ENCODE results near the gene FMNL2.

Gene FMNL2

GRCh38 chr2:152432206-152432653 lies 97.3 kb downstream of the FMNL2 start:
- DNase-seq (ENCODE audit: insufficient read length) (no peak), FAIRE-seq (no peak)
- TF ChIP-seq TAF1 (IDR thresholded peaks at IDR 0.05; ENCODE audit: borderline replicate concordance, low read depth, low read length) (no peak), POLR2AphosphoS5 (IDR thresholded peaks at IDR 0.05; ENCODE audit: low read depth, low read length) (no peak)

DNA sequence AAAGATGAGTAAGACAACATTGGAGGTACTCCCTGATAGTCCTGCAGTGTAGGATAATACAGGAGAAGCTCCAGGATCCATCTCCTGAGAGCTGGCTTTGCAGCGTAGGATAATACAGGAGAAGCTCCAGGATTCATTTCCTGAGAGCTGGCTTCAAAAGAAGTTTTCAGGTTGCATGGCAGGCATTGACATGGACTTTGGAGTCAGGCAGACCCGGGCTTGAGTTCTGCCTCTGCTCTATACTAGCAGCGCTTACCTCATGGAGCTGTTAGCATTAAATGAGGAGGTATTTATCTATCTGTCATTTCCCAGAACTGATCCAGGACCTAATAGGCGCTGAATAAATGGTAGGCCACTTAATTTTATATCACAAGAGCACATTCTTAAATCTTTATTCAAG lies 97.8 kb downstream of the FMNL2 start:
- TF ChIP-seq TAF1 (IDR thresholded peaks at IDR 0.05; ENCODE audit: borderline replicate concordance, low read depth, low read length) (no peak), POLR2AphosphoS5 (IDR thresholded peaks at IDR 0.05; ENCODE audit: low read depth, low read length) (no peak), POLR2A (IDR thresholded peaks at IDR 0.05; ENCODE audit: low read depth, low read length) (no peak)
- FAIRE-seq (no peak), DNase-seq (ENCODE audit: insufficient read length) (no peak)

GRCh38 chr2:152433289-152433688 lies 98.3 kb downstream of the FMNL2 start:
- FAIRE-seq (no peak), DNase-seq (ENCODE audit: insufficient read length) (no peak)
- TF ChIP-seq TAF1 (IDR thresholded peaks at IDR 0.05; ENCODE audit: borderline replicate concordance, low read depth, low read length) (no peak), POLR2A (IDR thresholded peaks at IDR 0.05; ENCODE audit: low read depth, low read length) (no peak), POLR2AphosphoS5 (IDR thresholded peaks at IDR 0.05; ENCODE audit: low read depth, low read length) (no peak)

- FAIRE-seq (no peak), DNase-seq (ENCODE audit: insufficient read length) (no peak)
- TF ChIP-seq POLR2A (IDR thresholded peaks at IDR 0.05; ENCODE audit: low read depth, low read length) (no peak), POLR2AphosphoS5 (IDR thresholded peaks at IDR 0.05; ENCODE audit: low read depth, low read length) (no peak), TAF1 (IDR thresholded peaks at IDR 0.05; ENCODE audit: borderline replicate concordance, low read depth, low read length) (no peak)
These were observed 98.8 kb downstream of the FMNL2 start for GRCh38 chr2:152433791-152434190.

DNA sequence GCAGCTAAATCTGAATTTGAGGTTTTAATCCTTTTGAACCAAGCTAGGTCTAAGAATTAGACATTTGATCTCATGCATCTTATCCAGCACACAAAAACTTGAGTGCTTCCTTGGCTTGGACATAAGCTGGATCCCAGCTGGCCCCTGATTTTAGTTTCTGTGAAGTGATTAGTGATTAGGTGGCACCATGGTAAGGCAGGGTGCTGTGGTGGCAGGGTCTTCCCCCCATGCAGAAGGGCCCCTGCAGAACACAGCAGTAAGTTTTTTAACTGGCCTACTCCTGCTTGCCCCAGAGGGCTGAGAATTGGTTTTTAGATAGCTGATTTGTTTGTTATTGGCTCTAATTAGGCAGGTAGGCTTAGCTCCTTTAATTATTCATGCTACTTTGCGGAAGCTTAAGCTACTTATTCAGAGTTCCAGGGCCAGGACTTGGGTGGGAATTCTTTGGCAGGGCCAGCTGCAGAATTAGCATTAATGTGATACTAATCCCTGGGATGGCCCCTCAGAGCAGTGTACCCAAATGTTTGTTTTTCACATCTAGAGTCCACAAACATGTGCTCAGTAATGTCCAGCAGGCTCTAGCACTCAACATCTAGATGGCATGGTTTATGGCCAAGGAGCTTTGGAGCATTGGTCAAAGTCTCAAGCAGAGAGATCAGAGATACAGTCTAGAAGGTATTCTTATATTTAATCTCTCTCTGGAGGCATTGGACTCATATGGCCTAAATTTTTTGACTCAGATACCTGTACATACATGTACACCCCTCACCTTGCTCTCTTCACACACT lies 99.6 kb downstream of the FMNL2 start:
- FAIRE-seq (no peak), DNase-seq (ENCODE audit: insufficient read length) (no peak)
- no peak for TF ChIP-seq TAF1 (IDR thresholded peaks at IDR 0.05; ENCODE audit: borderline replicate concordance, low read depth, low read length)
- TF ChIP-seq POLR2A (IDR thresholded peaks at IDR 0.05; ENCODE audit: low read depth, low read length): no peak
- TF ChIP-seq POLR2AphosphoS5 (IDR thresholded peaks at IDR 0.05; ENCODE audit: low read depth, low read length): no peak

- no peak for DNase-seq (ENCODE audit: insufficient read length)
- TF ChIP-seq POLR2A (IDR thresholded peaks at IDR 0.05; ENCODE audit: low read depth, low read length) (no peak), TAF1 (IDR thresholded peaks at IDR 0.05; ENCODE audit: borderline replicate concordance, low read depth, low read length) (no peak), POLR2AphosphoS5 (IDR thresholded peaks at IDR 0.05; ENCODE audit: low read depth, low read length) (no peak)
- FAIRE-seq: no peak
These were observed 101.2 kb downstream of the FMNL2 start for GRCh38 chr2:152436148-152436547.

DNA sequence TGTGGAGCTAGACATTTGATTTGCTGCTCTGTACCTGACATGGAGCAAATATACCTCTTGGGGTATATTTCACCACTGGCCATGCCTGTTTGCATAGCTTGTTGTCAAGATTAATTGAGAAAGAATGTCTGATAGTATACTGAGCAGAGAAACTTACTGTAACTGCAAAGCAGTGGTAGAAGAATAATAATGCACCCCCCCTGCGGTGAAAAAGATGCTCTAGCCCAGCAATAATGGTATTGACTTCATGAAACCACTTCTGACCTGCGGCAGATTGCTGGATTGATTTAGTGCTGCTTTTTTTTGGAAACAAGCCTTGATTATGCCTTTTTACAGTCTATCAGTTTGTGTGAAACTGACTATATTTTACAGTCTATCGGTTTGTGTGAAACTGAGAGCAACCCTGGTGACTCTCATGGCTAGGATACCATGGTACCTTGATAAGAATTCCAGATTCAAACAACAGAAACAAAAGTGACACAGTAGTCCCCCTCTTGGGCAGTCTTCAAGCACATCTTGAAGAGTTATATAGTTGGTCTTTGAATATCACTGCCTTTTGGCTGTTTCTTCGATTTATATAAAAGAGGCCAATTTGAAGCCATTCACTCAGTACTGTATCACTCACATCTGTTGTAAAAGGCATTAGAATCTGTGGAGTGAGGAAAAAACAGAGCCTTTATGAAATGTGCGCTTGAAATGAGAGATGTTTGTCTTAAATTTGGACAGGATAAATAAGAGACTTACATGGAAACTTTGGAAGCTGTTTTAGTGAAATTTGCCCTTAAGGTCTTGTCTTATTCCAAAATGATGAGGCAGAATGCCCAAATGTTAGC lies 102.5 kb downstream of the FMNL2 start:
- no peak for DNase-seq (ENCODE audit: insufficient read length)
- TF ChIP-seq TAF1 (IDR thresholded peaks at IDR 0.05; ENCODE audit: borderline replicate concordance, low read depth, low read length): no peak
- TF ChIP-seq POLR2AphosphoS5 (IDR thresholded peaks at IDR 0.05; ENCODE audit: low read depth, low read length): no peak
- no peak for TF ChIP-seq POLR2A (IDR thresholded peaks at IDR 0.05; ENCODE audit: low read depth, low read length)
- peak; percentile 38 for FAIRE-seq

DNA sequence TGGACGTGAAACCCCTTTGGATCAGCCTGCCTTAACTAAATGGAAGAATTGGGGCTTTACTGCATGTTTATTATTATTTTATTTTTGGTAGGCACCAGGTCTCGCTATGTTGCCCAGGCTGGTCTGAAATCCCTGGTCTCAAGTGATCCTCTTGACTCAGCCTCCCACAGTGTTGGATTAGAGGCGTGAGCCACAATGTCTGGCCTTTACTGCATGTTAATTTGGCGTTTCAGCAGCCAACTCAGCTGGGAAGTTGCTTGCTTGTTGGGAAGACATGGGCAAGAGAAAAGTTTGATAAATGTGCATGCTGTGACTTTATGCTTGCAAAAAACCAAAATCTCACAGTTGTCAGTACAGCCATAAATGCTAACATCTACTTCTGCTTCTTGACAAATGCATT lies 105.1 kb downstream of the FMNL2 start:
- no peak for TF ChIP-seq POLR2AphosphoS5 (IDR thresholded peaks at IDR 0.05; ENCODE audit: low read depth, low read length)
- TF ChIP-seq POLR2A (IDR thresholded peaks at IDR 0.05; ENCODE audit: low read depth, low read length): no peak
- TF ChIP-seq TAF1 (IDR thresholded peaks at IDR 0.05; ENCODE audit: borderline replicate concordance, low read depth, low read length): no peak
- FAIRE-seq: no peak
- DNase-seq (ENCODE audit: insufficient read length): no peak

DNA sequence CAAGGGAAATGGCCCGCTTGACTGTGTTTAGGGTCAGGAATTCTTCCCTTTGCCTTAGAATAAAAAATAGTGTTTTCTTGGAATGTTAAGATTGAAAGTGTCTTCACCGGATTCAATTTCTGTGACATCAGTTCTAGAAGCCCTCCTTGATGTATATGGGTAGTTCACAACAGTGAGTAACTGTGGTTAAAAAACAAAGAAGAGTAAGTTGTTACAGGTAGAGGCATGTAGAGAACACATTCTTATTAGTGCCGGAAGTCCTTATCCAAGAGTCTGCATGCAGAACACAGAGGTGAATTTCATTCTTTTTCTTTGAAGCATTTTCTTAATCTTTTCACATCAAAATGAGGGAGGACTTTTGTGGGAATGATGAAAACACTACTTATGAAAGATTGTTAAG lies 105.5 kb downstream of the FMNL2 start:
- no peak for DNase-seq (ENCODE audit: insufficient read length)
- no peak for FAIRE-seq
- TF ChIP-seq POLR2AphosphoS5 (IDR thresholded peaks at IDR 0.05; ENCODE audit: low read depth, low read length) (no peak), TAF1 (IDR thresholded peaks at IDR 0.05; ENCODE audit: borderline replicate concordance, low read depth, low read length) (no peak), POLR2A (IDR thresholded peaks at IDR 0.05; ENCODE audit: low read depth, low read length) (no peak)

DNA sequence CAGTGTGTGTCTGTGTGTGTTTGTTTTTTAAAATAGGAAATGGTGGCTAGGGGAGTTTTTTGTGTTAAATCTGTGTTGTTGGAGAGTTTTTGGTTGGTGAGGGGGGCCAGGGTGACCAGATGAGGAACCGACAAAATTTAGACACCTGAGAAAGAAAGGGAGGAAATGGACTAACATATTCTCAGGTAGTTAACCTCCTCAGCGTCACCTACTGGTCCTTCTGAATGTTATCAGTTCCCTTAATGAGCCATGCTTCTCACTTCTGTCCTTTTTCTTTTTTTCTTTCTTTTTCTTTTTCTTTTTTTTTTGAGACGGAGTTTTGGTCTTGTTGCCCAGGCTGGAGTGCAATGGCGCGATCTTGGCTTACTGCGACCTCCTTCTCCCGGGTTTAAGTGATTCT lies 107.0 kb downstream of the FMNL2 start:
- TF ChIP-seq TAF1 (IDR thresholded peaks at IDR 0.05; ENCODE audit: borderline replicate concordance, low read depth, low read length): no peak
- DNase-seq (ENCODE audit: insufficient read length): no peak
- FAIRE-seq: peak; percentile 56

- DNase-seq (ENCODE audit: insufficient read length): no peak
- no peak for TF ChIP-seq POLR2A (IDR thresholded peaks at IDR 0.05; ENCODE audit: low read depth, low read length)
- TF ChIP-seq TAF1 (IDR thresholded peaks at IDR 0.05; ENCODE audit: borderline replicate concordance, low read depth, low read length): no peak
- TF ChIP-seq POLR2AphosphoS5 (IDR thresholded peaks at IDR 0.05; ENCODE audit: low read depth, low read length): no peak
- FAIRE-seq: no peak
These were observed 108.8 kb downstream of the FMNL2 start for GRCh38 chr2:152443771-152444170.

DNA sequence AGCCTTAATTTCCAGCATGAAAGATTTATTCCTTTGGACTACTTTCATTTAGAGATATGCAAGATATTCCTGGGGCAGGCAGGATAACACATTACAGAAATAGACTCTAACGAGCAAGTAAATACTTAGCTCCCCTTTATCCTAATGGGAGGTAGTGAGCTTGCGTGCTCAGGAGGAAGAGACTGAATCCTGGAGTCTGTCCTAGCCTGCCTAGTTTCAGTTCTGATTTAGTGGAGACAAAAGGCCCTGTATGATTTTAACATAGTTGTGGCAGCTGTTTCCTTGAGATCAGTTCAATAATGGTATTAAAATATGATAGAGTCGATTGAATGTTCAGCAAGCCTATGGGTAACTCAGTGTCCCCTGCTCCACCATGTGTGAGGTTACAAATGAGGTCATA lies 109.5 kb downstream of the FMNL2 start:
- TF ChIP-seq TAF1 (IDR thresholded peaks at IDR 0.05; ENCODE audit: borderline replicate concordance, low read depth, low read length) (no peak), POLR2A (IDR thresholded peaks at IDR 0.05; ENCODE audit: low read depth, low read length) (no peak), POLR2AphosphoS5 (IDR thresholded peaks at IDR 0.05; ENCODE audit: low read depth, low read length) (no peak)
- no peak for DNase-seq (ENCODE audit: insufficient read length)
- FAIRE-seq: no peak
